Activated naive CD8-positive, alpha-beta T cell (primary cell): Measurements from ENCODE around the gene IYD.

Experiments
- H3K27ac Mint-ChIP-seq: one replicate; pipeline ENCODE4 v1.8.0; 2021; ENCODE audit warnings: mixed read lengths
- H3K27me3 Mint-ChIP-seq: one replicate; pipeline ENCODE4 v1.8.0; 2021; ENCODE audit warnings: mixed read lengths
- H3K36me3 Mint-ChIP-seq: one replicate; pipeline ENCODE4 v1.8.0; 2021; ENCODE audit warnings: mixed read lengths
- H3K4me1 Mint-ChIP-seq: one replicate; pipeline ENCODE4 v1.8.0; 2021; ENCODE audit warnings: low read depth, mixed read lengths
- H3K4me3 Mint-ChIP-seq: one replicate; pipeline ENCODE4 v1.8.0; 2021; ENCODE audit warnings: mild to moderate bottlenecking, mixed read lengths
- H3K9me3 Mint-ChIP-seq: one replicate; pipeline ENCODE4 v1.8.0; 2021; ENCODE audit warnings: low read depth, mixed read lengths

The IYD gene, protein sequence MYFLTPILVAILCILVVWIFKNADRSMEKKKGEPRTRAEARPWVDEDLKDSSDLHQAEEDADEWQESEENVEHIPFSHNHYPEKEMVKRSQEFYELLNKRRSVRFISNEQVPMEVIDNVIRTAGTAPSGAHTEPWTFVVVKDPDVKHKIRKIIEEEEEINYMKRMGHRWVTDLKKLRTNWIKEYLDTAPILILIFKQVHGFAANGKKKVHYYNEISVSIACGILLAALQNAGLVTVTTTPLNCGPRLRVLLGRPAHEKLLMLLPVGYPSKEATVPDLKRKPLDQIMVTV

DNA sequence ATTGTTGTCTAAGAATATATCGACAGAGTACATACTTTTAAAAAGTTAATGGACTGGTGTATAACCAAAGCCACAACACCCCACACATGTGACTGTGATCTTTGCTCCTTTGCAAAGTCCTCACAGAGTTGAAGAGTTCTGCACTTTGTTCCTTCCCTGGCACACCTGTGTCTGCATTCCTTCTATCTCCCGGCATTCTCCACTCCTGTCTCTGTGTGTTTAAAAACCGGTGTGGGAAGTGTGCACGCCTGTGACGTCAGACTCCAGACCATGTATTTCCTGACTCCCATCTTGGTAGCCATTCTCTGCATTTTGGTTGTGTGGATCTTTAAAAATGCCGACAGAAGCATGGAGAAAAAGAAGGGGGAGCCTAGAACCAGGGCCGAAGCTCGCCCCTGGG is at the start of gene IYD:
IYD (plus strand) TSS at position 251 of the 400 bp plus-strand sequence; CDS start at position 271, 20 bp downstream.
- no peaks in the 10 kb centered on the region for H3K9me3 Mint-ChIP-seq
- no peak within 1 kb of the TSS for H3K27ac Mint-ChIP-seq
- H3K4me3 Mint-ChIP-seq: no peak within 1 kb of the TSS
- no peaks in the 10 kb centered on the region for H3K4me1 Mint-ChIP-seq
- no peaks in the 10 kb centered on the region for H3K27me3 Mint-ChIP-seq
- no peaks in the 10 kb centered on the region for H3K36me3 Mint-ChIP-seq

DNA sequence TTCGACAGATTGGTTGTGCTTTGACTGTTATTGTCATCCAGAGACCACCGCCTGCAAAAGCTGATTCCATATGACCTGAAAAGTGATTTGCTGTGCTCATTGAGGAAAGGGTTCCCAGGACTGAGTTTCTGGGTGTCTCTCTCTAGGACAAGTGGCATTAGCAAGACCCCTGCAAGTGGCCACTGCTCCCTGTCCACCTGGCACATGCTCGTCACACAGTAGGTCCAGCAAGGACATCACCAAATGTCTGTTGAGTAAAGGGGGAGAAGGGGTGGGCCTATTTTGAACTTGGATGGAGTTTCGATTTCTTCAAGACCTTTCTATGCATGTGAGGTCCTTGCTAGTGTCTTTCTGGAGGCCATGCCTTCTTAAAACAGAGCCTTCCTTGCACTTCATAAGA is 48.9 kb upstream of the IYD start:
- Mint-ChIP-seq H3K36me3 (no peaks in the 10 kb centered on the region), H3K9me3 (no peaks in the 10 kb centered on the region), H3K27ac (no peak overlapping the region), H3K4me1 (no peaks in the 10 kb centered on the region), H3K27me3 (peaks cover 3% of the 10 kb centered on the region), H3K4me3 (no peak overlapping the region)

DNA sequence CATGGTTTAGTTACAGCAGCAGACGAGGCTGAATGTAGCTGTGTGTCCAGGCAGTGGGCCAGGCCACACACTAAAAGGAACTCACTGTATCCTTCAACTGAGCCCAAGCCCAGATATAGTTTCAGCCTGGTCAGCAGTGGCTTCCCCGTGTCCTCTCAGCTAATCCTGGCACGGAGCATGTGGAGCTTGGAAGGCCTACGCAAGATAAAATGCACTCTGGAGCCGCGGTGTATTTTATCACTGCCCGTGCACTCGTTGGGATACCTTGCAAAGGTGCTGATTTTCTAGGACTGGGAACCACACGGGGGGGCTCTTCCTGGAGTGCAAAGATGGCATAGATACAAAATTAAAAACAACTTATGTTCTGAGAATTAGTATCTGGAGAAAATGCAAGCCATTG is 48.4 kb upstream of the IYD start:
- H3K9me3 Mint-ChIP-seq: no peaks in the 10 kb centered on the region
- H3K4me3 Mint-ChIP-seq: no peak overlapping the region
- no peaks in the 10 kb centered on the region for H3K36me3 Mint-ChIP-seq
- H3K27ac Mint-ChIP-seq: no peak overlapping the region
- H3K27me3 Mint-ChIP-seq: peaks cover 3% of the 10 kb centered on the region
- no peaks in the 10 kb centered on the region for H3K4me1 Mint-ChIP-seq

DNA sequence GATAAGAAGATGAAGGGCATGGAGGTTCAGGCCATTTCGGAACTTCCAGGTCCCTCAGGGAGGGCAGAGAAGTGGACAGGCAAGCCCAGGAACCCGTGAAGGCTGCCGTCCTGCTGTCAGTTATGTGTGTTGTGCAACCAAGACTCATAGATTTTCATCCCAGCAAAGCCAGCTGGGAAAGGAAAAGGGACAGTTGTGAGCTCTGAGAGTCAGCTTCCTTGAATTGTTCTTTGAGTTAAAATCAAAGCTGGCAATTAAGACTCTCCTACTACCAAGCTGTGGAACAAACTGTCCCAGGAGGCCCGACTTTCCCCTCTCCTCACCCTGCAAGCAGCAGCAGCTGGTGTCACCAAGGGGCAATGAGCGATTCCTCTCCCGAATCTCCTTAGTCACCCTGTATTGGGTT is 46.3 kb upstream of the IYD start:
- H3K4me3 Mint-ChIP-seq: no peak overlapping the region
- H3K9me3 Mint-ChIP-seq: no peaks in the 10 kb centered on the region
- H3K36me3 Mint-ChIP-seq: no peaks in the 10 kb centered on the region
- H3K27ac Mint-ChIP-seq: no peak overlapping the region
- peaks cover 3% of the 10 kb centered on the region for H3K27me3 Mint-ChIP-seq
- H3K4me1 Mint-ChIP-seq: no peaks in the 10 kb centered on the region

DNA sequence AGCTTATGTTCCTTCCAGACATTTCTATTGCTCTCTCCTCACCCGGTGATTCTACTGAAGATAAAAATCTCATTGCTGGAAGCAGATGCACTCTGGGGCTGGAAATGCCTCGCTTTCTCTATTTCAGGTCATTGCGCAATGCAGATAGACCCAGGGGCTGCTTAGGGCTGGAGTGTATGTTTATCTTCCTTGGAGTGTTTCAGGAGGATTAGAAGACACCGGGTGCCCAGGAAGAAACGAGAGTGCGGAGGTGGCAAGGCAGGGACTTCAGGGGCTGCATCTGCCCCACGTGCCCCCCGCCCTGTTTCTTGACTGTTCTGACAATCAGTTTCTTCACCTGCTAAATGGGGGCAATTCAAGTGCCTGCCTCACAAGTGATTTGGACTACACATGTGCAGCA is 45.6 kb upstream of the IYD start:
- no peaks in the 10 kb centered on the region for H3K4me1 Mint-ChIP-seq
- H3K27ac Mint-ChIP-seq: no peak overlapping the region
- no peaks in the 10 kb centered on the region for H3K9me3 Mint-ChIP-seq
- H3K36me3 Mint-ChIP-seq: no peaks in the 10 kb centered on the region
- peaks cover 3% of the 10 kb centered on the region for H3K27me3 Mint-ChIP-seq
- no peak overlapping the region for H3K4me3 Mint-ChIP-seq

DNA sequence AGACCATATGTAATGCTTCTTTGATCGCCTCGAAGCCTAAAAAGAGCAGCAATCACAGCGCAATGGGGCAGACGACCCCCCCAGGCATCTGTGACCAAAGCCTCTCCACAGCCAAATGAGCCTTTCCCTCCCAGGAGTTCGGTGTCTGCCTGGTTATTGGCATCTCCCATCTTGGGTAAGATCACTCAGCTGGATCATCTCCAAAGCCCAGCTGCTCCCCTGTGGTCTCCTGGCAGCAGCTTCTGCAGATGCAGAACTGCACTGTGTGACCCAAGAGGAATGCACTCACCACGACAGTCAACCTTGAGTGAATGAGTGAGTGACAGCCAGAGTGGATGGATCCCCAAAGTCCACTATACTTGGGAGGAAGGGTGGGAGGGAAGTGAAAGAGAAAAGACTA is 44.8 kb upstream of the IYD start:
- H3K4me3 Mint-ChIP-seq: no peak overlapping the region
- H3K36me3 Mint-ChIP-seq: no peaks in the 10 kb centered on the region
- H3K4me1 Mint-ChIP-seq: no peaks in the 10 kb centered on the region
- no peaks in the 10 kb centered on the region for H3K9me3 Mint-ChIP-seq
- H3K27me3 Mint-ChIP-seq: peaks cover 2% of the 10 kb centered on the region
- no peak overlapping the region for H3K27ac Mint-ChIP-seq

DNA sequence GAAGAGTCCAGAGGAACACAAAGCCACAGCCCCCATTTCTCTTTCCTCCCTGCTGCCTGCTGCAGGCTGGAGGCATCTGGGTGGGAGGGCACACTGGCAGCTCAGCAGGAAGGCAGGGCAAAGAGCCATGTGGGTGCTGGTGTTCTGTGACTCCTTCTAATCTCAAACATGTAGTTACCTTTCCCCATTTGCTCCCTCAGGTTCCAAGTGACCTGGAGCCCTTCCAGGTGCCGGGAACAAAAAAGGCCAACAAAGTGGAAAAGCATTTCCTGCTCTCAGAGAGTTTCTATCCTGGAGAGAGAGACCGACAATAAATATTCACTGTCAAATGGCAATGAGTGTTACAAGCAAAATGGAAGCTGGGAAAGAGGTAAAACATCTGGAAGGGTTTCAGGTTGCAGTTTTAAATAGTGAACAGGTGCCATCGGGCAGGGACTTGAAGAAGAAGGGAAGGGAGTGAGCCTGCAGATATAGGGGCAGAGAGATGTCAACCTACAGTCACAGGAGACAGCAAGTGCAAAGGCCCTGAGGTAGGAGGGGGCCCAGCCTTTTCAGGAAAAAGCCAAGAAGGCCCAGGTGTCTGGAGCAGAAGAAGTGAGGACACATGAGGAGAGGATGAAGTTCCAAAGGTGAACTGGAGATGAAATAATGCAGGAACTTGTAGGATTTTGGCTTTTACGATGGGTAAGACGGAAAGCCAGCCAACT is 43.6 kb upstream of the IYD start:
- no peaks in the 10 kb centered on the region for H3K9me3 Mint-ChIP-seq
- H3K4me1 Mint-ChIP-seq: no peaks in the 10 kb centered on the region
- no peaks in the 10 kb centered on the region for H3K36me3 Mint-ChIP-seq
- no peak overlapping the region for H3K27ac Mint-ChIP-seq
- H3K27me3 Mint-ChIP-seq: peaks cover 4% of the 10 kb centered on the region
- no peak overlapping the region for H3K4me3 Mint-ChIP-seq

DNA sequence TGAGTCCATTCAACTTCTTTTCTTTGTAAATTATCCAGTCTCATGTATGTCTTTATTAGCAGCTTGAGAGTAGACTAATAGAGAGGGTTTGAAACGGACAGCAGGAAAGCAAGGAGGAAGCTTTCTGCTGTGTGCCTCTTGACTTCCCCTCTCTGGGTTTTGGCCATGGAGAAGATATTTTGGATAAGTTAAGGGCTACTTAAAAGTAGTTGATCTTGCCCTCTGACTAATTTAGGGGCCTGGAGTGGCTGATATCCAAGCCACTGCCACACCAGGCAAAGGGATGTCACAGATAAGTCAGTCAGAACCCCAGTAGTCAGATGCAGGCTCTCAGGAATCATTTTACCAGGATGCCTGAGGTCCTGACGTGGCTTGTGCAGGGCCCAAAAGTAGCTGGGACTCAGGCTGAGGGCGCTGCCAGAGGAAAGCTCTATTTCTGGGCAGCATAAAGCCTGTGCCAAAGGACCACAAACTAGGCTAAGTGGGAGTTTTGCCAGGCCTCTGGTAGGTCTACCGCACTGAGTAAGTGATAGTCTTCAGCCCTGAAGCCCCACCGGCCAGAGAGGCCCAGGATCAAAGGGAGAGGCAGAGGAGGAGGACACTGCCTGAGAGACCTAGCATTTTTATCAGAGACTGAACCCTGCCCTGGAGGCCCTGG is 41.6 kb upstream of the IYD start:
- H3K27me3 Mint-ChIP-seq: peaks cover 5% of the 10 kb centered on the region
- no peak overlapping the region for H3K27ac Mint-ChIP-seq
- H3K4me3 Mint-ChIP-seq: no peak overlapping the region
- H3K36me3 Mint-ChIP-seq: no peaks in the 10 kb centered on the region
- H3K9me3 Mint-ChIP-seq: no peaks in the 10 kb centered on the region
- no peaks in the 10 kb centered on the region for H3K4me1 Mint-ChIP-seq

DNA sequence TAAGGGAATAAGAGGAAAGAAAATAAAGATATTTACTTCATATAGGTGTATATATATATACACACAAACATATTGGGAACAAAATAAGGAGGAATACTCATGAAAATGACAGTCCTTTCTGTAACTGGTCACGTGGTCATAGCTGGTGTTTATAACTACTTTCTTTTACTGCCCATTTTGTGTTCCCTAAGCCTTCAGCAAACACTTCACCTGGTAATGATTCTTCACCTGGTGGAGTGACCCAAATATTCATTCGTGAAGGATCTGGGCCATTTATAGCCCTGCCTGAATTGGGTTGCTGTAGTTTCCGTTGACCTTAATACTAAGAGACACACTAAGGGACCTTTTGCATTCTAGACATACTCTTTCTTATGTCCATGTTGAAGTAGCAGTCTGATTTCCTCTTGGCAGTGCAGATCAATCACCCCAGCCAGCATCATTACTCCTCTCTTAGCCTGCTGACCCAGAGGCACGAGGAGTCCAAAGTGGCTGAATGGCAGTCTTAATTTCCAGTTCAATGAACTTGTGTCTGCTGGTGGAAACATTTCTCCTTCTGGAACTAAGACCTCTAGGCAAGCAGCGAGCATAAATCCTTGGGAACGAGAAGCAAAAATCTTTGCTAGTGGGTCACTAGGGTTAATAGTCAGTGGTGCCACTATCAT is 39.9 kb upstream of the IYD start:
- Mint-ChIP-seq H3K36me3 (no peaks in the 10 kb centered on the region), H3K9me3 (no peaks in the 10 kb centered on the region), H3K4me3 (no peak overlapping the region), H3K27me3 (peaks cover 8% of the 10 kb centered on the region), H3K4me1 (no peaks in the 10 kb centered on the region), H3K27ac (no peak overlapping the region)

DNA sequence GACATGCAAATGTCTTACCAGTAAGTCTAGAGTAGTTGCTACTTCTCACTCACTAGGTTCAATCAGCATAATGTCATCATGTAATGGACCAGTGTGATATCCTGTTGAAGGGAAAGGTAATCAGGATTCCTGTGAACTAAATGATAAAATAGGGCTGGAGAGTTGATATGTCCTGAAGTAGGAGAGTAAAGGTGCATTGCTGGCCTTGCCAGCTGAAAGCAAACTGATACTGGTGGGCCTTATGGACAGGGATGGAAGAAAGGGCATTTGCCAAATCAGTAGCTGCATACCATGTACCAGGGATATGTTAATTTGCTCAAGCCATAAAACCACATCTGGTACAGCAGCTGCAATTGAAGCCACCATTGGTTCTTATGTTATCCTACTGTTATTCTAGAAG is 37.5 kb upstream of the IYD start:
- Mint-ChIP-seq H3K9me3 (no peaks in the 10 kb centered on the region), H3K36me3 (no peaks in the 10 kb centered on the region), H3K27ac (no peak overlapping the region), H3K4me1 (no peaks in the 10 kb centered on the region), H3K4me3 (no peak overlapping the region), H3K27me3 (peaks cover 12% of the 10 kb centered on the region)

DNA sequence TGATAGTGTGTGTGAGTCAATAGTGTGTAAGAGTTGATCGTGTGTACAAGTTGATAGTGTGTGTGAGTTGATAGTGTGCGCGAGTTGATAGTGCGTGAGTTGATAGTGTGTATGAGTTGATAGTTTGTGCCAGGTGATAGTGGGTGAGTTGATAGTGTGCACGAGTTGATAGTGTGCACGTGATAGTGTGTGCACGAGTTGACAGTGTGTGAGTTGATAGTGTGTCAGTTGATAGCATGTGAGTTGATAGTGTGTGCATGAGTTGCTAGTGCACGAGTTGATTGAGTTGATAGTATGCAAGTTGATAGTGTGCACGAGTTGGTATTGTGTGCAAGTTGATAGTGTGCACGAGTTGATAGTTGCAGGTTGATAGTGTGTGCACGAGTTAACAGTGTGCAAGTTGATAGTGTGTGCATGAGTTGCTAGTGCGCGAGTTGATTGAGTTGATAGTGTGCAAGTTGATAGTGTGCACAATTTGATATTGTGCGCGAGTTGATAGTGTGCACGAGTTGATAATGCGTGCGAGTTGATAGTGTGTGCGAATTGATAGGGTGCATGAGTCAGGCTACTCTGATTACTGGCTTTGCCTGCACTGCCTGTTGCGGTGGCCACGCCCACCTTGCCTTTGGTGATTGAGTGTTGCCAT is 35.8 kb upstream of the IYD start:
- H3K27ac Mint-ChIP-seq: no peak overlapping the region
- no peaks in the 10 kb centered on the region for H3K4me1 Mint-ChIP-seq
- no peak overlapping the region for H3K4me3 Mint-ChIP-seq
- peaks cover 12% of the 10 kb centered on the region for H3K27me3 Mint-ChIP-seq
- H3K36me3 Mint-ChIP-seq: no peaks in the 10 kb centered on the region
- H3K9me3 Mint-ChIP-seq: no peaks in the 10 kb centered on the region

DNA sequence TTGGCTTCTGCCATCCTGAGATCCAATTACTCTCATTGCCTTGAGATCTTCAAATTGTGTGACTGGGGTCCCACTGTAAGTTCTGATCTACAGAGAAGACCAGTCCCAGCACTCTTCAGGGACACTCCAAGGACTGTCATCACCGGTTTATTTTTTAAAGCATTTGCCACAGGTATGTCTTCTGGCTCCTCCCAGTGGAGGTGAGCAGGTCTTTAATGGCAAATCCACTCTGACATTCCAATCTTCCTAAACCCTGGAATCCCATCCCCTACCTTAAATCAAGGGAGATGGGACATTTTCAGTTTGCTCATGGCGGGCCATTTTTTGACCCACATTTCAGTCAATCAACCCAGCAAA is 35.2 kb upstream of the IYD start:
- Mint-ChIP-seq H3K9me3 (no peaks in the 10 kb centered on the region), H3K4me1 (no peaks in the 10 kb centered on the region), H3K4me3 (no peak overlapping the region), H3K27ac (no peak overlapping the region), H3K27me3 (peaks cover 12% of the 10 kb centered on the region), H3K36me3 (no peaks in the 10 kb centered on the region)

DNA sequence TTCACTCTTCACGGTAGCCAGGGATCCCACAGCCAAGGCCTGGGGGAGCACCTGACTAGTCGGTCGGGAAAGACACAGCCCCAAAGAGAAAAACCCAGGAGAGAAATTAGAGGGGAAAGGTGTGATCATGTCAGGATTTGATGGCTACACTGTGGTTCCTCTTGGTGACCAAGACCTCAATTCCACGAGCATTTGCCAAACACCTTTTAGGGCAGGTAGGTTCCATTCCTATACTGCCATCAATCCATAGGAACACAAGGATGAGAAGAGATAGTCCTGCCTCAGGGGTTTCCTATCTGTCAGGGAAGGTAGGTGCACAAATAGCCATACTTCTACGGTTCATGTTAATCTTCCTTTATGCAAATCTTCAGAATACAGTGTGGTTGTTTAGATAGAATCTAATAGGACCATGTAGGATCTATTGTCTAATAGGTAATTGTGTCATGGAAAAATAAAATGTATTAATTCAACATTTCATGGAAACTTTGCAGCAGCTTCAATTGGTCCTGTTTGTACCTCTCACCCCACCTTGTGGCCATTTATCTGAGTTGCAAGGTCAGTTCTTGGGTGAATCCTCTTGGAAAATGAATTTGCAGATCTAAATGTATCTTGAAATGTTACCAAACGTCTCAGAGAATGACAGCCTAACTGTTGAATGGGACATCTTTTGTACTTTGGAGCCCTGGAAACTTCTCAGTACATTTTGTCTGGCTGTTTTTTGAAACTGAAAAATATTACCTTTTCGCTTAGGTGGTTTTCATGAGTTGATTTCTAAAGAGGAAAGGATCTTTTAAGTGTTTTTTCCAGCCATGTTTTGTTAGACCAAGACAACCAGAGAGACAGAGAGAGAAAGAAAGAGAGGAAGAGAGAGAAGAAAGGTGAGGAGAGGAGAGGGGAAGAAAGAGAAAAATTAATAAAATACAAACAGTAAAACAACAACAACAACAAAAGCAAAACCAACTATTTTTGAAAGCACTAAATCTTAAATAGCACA is 33.7 kb upstream of the IYD start:
- no peak overlapping the region for H3K4me3 Mint-ChIP-seq
- no peaks in the 10 kb centered on the region for H3K36me3 Mint-ChIP-seq
- no peaks in the 10 kb centered on the region for H3K4me1 Mint-ChIP-seq
- H3K27ac Mint-ChIP-seq: no peak overlapping the region
- peaks cover 9% of the 10 kb centered on the region for H3K27me3 Mint-ChIP-seq
- H3K9me3 Mint-ChIP-seq: no peaks in the 10 kb centered on the region

DNA sequence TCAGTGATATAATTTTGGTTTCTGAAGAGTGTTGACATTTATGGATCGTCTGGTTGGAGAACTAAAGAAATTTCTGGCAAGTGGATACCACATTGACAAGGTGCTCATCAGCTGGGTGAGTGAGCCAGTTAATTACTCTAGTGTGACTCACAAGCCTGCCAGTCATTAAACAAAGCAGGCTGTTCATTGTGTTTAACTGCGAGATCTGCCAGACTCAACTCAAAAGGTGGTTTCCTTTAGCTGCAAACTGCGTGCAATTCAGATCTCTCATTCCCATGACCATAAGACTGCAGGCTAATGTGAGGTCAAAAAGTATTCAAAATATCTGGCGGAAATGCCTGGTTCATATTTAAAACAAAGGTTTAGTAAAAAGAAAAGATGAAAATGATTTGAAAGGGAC is 32.5 kb upstream of the IYD start:
- Mint-ChIP-seq H3K27me3 (peaks cover 9% of the 10 kb centered on the region), H3K36me3 (no peaks in the 10 kb centered on the region), H3K27ac (no peak overlapping the region), H3K4me1 (no peaks in the 10 kb centered on the region), H3K4me3 (no peak overlapping the region), H3K9me3 (no peaks in the 10 kb centered on the region)
